ENCODE data around the gene KCNJ10.

- TF ChIP-seq CTCF (optimal IDR thresholded peaks at IDR 0.05 in 1 of 3, IDR thresholded peaks at IDR 0.05 in 1 of 3, conservative IDR thresholded peaks at IDR 0.05 in 1 of 3; ENCODE audit: extremely low read depth in 1 of 3, insufficient read depth in 2 of 3, low read length in 3 of 3) (no peak), EZH2 (IDR thresholded peaks at IDR 0.05; ENCODE audit: low read length) (no peak)
These were observed 47.3 kb upstream of the KCNJ10 start for GRCh38 chr1:160117300-160117699.

Measured in keratinocyte (primary cell).